Heart right ventricle (tissue), 16 donors: ENCODE measurements around the gene SFTPB. TPM values are rescaled to one million over a fixed set of nuclear protein-coding genes. Genes with fewer than 3 reads are reported as not detected.

ENCODE experiments used
- ATAC-seq, 8 donors: fragments of 200-7000 bp; cut with Tn5 transposase; one replicate each; pipeline ENCODE4 v1.9.1; 2020; ENCODE audit warnings: mild to moderate bottlenecking in 8 of 8, moderate library complexity in 8 of 8, moderate number of reproducible peaks in 1 of 8
- DNase-seq, 2 donors: peaks; one replicate each; pipeline ENCODE4 v3.0.0-alpha.2; 2020
- H3K27ac ChIP-seq, 10 donors: fragments of 200-600 bp; sonication (generic) in 2 of 10; one replicate each; pipeline versions ENCODE4 v1.5.0 to v1.8.0; 2020 to 2022; ENCODE audit warnings: mild to moderate bottlenecking in 3 of 10
- H3K27me3 ChIP-seq, 7 donors: fragments of 200-600 bp; one replicate each; pipeline ENCODE4 v1.8.0; 2021 to 2022; ENCODE audit warnings: mild to moderate bottlenecking in 2 of 7
- H3K36me3 ChIP-seq, 9 donors: fragments of 200-600 bp; sonication (generic) in 1 of 9; one replicate each; pipeline versions ENCODE4 v1.5.0 to v1.8.0; 2020 to 2022; ENCODE audit warnings: mild to moderate bottlenecking in 2 of 9
- H3K4me1 ChIP-seq, 9 donors: fragments of 200-600 bp; sonication (generic) in 1 of 9; one replicate each; pipeline versions ENCODE4 v1.5.0 to v1.8.0; 2020 to 2022; ENCODE audit warnings: mild to moderate bottlenecking in 4 of 9
- H3K4me3 ChIP-seq, 10 donors: fragments of 200-600 bp; sonication (generic) in 2 of 10; one replicate each; pipeline versions ENCODE4 v1.5.0 to v1.8.0; 2020 to 2022; ENCODE audit warnings: mild to moderate bottlenecking in 7 of 10, moderate library complexity in 2 of 10
- H3K9me3 ChIP-seq, 11 donors: fragments of 200-600 bp in 10 of 11; sonication (generic) in 2 of 11; one replicate each; pipeline versions ENCODE4 v1.5.0 to v1.8.0; 2013 to 2022; ENCODE audit warnings: mild to moderate bottlenecking in 2 of 11, control low read depth in 1 of 11, moderate library complexity in 1 of 11
- WGBS, 2 donors: extraction: QIAGEN DNeasy Blood & Tissue Kit; methylation state at CpG; one replicate each; pipeline ENCODE4 v1.1.7; 2013; ENCODE audit warnings: inconsistent platforms in 1 of 2; 5-methylcytosine and 5-hydroxymethylcytosine counted together
- intact Hi-C, 10 donors: fragments of 100-400 bp; cut with DNase I; formaldehyde crosslinking; loops; one replicate each; pipeline versions ENCODE4 v1.11.1 to v1.14.2; 2022
- polyA plus RNA-seq, 2 donors: library from polyadenylated mRNA; stranded (reverse); fragments of 200-250 nt; gene quantifications; one replicate each; pipeline ENCODE4 v1.2.3, GENCODE V29; 2013
- total RNA-seq, 10 donors: library from RNA; stranded (reverse); fragmentation: NEBNext Ultra II Directional in 3 of 10; extraction: Animal tissue kit (Norgen Biotek cat#: 25700) in 3 of 10; gene quantifications; one replicate each; pipeline versions ENCODE4 v1.2.1 to v1.2.4, GENCODE V29; 2021 to 2023
- TF ChIP-seq, protein P1 (sequence below), 9 donors: fragments of 200-600 bp; sonication (generic) in 2 of 9; IDR thresholded peaks; one replicate each; pipeline versions ENCODE4 v1.5.0 to v1.8.0; 2021 to 2022; ENCODE audit warnings: antibody characterized with exemption in 9 of 9, mild to moderate bottlenecking in 5 of 9, moderate library complexity in 1 of 9
- donor health status: Arrhythmogenic right ventricular cardiomyopathy.
- donor health status: ischemic (EF 13 %, LVEDD 7.1; RV severe dilation, severe dysfunction).
- donor health status: healthy with polysubstance abuse.
- donor health status: DM: no; HTN: yes; CAD: no.
- donor health status: DM: no; HTN: no; CAD: no.
- donor health status: ischemic (EF 25% LVEDD 6.9; RV normal size, moderate dysfunction).
- donor health status: ischemic (EF 25% LVEDD 5.7; RV mildly dilated, moderate dysfunction).
- donor health status: healthy.
- donor health status: DM: yes; HTN: yes; CAD: no.
- donor health status: Ischemic cardiomyopathy.
- donor health status: ischemic (EF 35%, LVEDD 5.7; RV mildly dilated, moderate dysfunction).
- donor health status: nonischemic (EF 11% LVEDD 7.7; RV severe dilation, severe dysfunction).
- donor health status: DM: yes; HTN: yes; CAD: no.
- donor health status: PGD.
- donor health status: ischemic (EF 29% LVEDD 5.4; RV normal size, mild dysfunction).
- donor health status: nonischemic (EF 23%, LVEDD 6.1; RV moderate dilation, normal function).

SFTPB gene
- total and polyA plus RNA-seq, 12 donors, result 0.62 to 1.2 TPM; not detected in 10

DNA sequence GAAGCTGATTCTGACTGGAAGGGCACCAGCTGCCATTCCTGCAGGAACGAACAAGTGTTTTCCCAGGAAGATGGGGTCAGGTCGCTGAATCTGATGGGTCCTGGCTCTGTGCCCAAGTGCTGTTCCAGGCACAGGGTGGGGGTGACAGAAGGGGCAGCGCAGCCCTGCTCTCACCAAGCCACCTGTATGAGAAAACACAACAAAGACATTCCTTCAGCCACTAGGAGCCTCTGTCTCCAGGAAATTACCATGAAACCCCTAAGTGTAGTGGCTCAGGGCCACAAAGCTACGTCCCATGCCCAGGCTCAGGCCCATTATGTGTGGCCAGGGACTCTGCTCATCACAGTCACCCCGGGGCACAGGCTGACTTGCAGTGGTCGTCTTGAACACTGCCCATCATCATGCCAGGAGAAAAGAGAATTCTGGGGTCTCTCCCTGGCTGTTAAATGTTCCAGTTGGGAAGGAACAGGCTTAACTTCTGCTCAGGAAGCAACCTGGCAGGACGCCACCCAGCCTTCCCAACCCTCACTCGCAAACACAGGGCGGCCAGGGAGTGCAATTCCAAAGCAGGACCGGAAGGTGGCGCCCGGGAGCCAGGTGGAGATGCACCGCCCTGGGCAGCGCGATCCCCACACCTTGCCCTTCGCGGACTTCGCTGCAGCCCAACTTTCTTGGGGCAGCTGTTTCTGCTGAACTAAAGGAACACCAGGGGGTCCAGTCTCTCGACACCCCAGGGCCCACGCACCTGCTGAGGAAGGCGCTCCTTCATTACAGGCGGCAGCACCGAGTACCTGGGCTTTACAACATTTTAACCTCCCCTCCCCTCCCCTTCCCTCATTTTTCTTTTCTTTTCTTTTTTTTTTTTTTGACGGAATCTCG, 11.0 kb upstream of the SFTPB start:
- Histone ChIP-seq H3K9me3 (no peaks in the 10 kb centered on the region), H3K36me3 (no peaks in the 10 kb centered on the region), H3K27ac (peak overlapping the region; percentile 2 to 79 (median 46)), H3K4me1 (peaks cover 9 to 45% (median 32%) of the 10 kb centered on the region in 9 donors), H3K27me3 (no peaks in the 10 kb centered on the region), H3K4me3 (no peak overlapping the region)
- ATAC-seq (peak; percentile 86 to 96 (median 92)), DNase-seq (peak; percentile 89 to 91)
- intact Hi-C loops, result loop anchor here in 6 of 10 donors (1.0 to 10.0 kb wide), 4 partner anchors 28 to 46 kb away; no protein-coding TSS in a partner anchor
- 19 to 21% methylated on average over 25 of the region's 25 CpGs for WGBS, 2 donors
- TF ChIP-seq, protein P1, sequence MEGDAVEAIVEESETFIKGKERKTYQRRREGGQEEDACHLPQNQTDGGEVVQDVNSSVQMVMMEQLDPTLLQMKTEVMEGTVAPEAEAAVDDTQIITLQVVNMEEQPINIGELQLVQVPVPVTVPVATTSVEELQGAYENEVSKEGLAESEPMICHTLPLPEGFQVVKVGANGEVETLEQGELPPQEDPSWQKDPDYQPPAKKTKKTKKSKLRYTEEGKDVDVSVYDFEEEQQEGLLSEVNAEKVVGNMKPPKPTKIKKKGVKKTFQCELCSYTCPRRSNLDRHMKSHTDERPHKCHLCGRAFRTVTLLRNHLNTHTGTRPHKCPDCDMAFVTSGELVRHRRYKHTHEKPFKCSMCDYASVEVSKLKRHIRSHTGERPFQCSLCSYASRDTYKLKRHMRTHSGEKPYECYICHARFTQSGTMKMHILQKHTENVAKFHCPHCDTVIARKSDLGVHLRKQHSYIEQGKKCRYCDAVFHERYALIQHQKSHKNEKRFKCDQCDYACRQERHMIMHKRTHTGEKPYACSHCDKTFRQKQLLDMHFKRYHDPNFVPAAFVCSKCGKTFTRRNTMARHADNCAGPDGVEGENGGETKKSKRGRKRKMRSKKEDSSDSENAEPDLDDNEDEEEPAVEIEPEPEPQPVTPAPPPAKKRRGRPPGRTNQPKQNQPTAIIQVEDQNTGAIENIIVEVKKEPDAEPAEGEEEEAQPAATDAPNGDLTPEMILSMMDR (IDR thresholded peaks at IDR 0.05), result peak; percentile 97 to 99 (median 98)

DNA sequence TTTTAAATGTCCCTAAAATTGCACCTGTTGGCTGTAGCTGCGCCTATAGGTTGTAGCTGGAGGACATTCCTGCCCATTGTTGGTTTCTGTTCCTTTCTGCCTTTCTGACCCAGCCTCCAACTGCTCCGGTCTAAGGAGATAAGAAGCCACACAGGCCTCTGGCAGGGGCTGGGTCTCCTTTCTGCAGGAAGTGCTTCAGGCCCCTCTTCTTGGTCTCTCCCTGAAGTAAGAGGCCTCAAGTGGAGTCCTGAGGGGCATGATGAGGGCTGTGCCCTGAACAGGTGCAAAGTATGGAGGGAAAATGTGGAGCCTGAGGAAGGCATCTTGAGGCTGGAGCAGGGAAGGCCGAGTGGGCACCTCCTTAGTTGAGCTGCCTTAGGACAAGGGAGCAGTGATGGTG, 10.4 kb upstream of the SFTPB start:
- peaks cover 9 to 51% (median 32%) of the 10 kb centered on the region in 9 donors for H3K4me1 ChIP-seq
- peak in 2 of 8 donors; percentile 9 to 27 for ATAC-seq
- H3K27me3 ChIP-seq, result no peaks in the 10 kb centered on the region
- TF ChIP-seq, protein P1 (IDR thresholded peaks at IDR 0.05), result no peak
- DNase-seq, result no peak
- intact Hi-C loops, result loop anchor here in 3 of 10 donors (2.0 to 10.0 kb wide), 3 partner anchors 28 to 46 kb away; no protein-coding TSS in a partner anchor
- H3K27ac ChIP-seq, result peak overlapping the region in 9 of 10 donors; percentile 2 to 79 (median 51)
- H3K4me3 ChIP-seq, result no peak overlapping the region
- H3K36me3 ChIP-seq, result no peaks in the 10 kb centered on the region
- H3K9me3 ChIP-seq, result no peaks in the 10 kb centered on the region
- WGBS, 2 donors, result 77 to 83% methylated on average over 3 of the region's 3 CpGs

DNA sequence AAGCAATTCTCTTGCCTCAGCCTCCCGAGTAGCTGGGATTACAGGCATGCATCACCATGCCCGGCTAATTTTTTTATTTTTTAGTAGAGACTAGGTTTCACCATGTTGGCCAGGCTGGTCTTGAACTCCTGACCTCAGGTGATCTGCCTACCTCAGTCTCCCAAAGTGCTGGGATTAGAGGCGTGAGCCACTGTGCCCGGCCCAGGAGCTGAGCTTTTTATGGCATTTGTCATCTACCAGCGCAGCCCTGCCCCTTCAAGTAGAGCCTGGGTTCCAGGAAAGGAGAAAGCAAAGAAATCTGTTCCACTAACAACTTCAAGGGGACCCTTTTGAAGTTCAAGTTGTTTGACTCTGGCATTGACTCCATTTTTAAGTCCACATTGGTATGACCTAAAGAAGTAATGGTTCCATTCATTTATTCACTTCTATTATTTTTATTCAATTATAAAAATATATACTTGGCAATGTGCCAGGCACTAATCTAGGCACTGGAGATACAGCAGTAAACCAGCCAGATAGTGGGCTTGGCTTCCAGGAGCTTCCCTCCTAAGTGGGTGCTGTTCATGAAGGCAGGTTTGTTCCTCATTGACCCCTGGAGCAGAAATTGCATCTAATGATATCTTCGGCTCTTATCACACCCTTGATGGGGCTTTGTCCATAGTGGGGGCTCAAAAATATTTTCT, 8.0 kb upstream of the SFTPB start:
- H3K9me3 ChIP-seq, result no peaks in the 10 kb centered on the region
- intact Hi-C loops, result loop anchor here in 2 of 10 donors (5.0 to 10.0 kb wide), 2 partner anchors 36 to 49 kb away; no protein-coding TSS in a partner anchor
- TF ChIP-seq, protein P1 (IDR thresholded peaks at IDR 0.05), result no peak
- 88 to 91% methylated on average over 6 of the region's 6 CpGs for WGBS, 2 donors
- H3K4me3 ChIP-seq, result no peak overlapping the region
- H3K4me1 ChIP-seq, result peaks cover 4 to 62% (median 27%) of the 10 kb centered on the region in 9 donors
- no peak overlapping the region for H3K27ac ChIP-seq
- DNase-seq, result no peak
- H3K27me3 ChIP-seq, result no peaks in the 10 kb centered on the region
- ATAC-seq, result no peak
- H3K36me3 ChIP-seq, result no peaks in the 10 kb centered on the region

DNA sequence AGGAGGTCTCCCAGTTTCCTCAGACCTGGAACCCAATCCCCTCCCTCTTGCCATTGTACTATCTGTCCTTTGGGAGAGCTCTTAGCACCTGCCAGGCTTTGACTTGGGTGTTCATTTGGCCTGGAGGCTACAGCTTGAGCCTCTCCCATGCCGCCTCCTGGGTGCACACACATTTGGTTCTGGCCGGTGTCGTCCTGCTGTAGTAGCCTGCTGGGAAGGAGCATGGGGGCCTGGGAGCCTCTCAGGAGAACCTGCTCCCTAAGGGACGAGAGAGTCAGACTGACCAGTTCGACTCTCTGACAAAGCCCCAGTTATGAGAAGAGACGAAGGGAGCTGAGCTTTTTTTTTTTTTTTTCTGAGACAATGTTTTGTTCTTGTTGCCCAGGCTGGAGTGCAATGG, 7.4 kb upstream of the SFTPB start:
- intact Hi-C loops, result loop anchor here in 2 of 10 donors (5.0 to 10.0 kb wide), 2 partner anchors 37 to 49 kb away; no protein-coding TSS in a partner anchor
- Histone ChIP-seq H3K4me3 (no peak overlapping the region), H3K36me3 (no peaks in the 10 kb centered on the region), H3K9me3 (no peaks in the 10 kb centered on the region), H3K4me1 (peaks cover 4 to 57% (median 23%) of the 10 kb centered on the region in 9 donors), H3K27ac (no peak overlapping the region), H3K27me3 (no peaks in the 10 kb centered on the region)
- WGBS, 2 donors, result 93 to 99% methylated on average over 6 of the region's 6 CpGs
- ATAC-seq (no peak), DNase-seq (no peak)
- TF ChIP-seq, protein P1 (IDR thresholded peaks at IDR 0.05), result no peak
